ENCODE measurements around the gene FAM187B. TPM values are rescaled to one million over a fixed set of nuclear protein-coding genes. Genes with fewer than 3 reads are reported as not detected.

FAM187B gene
- total RNA-seq, 2 donors from 2014 or later = not detected

- H3K9me3 ChIP-seq = no peaks in the 10 kb centered on the region
- DNase-seq (no peak), ATAC-seq (no peak)
- TF ChIP-seq POLR2A (IDR thresholded peaks at IDR 0.05) = no peak
- TF ChIP-seq, protein P1, sequence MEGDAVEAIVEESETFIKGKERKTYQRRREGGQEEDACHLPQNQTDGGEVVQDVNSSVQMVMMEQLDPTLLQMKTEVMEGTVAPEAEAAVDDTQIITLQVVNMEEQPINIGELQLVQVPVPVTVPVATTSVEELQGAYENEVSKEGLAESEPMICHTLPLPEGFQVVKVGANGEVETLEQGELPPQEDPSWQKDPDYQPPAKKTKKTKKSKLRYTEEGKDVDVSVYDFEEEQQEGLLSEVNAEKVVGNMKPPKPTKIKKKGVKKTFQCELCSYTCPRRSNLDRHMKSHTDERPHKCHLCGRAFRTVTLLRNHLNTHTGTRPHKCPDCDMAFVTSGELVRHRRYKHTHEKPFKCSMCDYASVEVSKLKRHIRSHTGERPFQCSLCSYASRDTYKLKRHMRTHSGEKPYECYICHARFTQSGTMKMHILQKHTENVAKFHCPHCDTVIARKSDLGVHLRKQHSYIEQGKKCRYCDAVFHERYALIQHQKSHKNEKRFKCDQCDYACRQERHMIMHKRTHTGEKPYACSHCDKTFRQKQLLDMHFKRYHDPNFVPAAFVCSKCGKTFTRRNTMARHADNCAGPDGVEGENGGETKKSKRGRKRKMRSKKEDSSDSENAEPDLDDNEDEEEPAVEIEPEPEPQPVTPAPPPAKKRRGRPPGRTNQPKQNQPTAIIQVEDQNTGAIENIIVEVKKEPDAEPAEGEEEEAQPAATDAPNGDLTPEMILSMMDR (IDR thresholded peaks at IDR 0.05) = no peak
- WGBS, 2 donors = 60 to 73% methylated on average over 9 of the region's 9 CpGs
- intact Hi-C loops (cut with DNase I) = no loop called here
- no peaks in the 10 kb centered on the region for H3K36me3 ChIP-seq (replicated peaks in 1 of 2; ENCODE audit: insufficient read depth in 1 of 2, low read depth in 2 of 2)
- H3K4me1 ChIP-seq = no peaks in the 10 kb centered on the region
- H3K27me3 ChIP-seq = no peaks in the 10 kb centered on the region
- H3K4me3 ChIP-seq = no peak overlapping the region
- no peak overlapping the region for H3K27ac ChIP-seq
These were observed 34.2 kb downstream of the FAM187B start for GRCh38 chr19:35194012-35194984.

DNA sequence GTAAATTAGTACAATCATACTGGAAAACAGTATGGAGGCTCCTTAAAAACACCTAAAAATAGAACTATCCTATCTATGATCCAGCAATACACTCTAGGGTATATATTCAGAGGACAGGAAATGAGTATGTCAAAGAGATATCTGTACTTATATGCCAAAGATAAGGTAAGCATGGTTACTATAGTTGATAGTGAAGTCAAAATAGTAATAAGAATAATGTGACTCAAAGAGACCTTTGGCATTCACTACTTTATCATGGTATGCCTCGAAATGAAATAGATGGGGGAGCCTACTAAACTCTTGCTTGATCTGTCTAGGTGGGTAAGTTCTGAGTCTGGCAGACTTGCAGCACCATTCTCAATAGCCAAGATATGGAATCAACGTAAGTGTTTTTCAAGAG is 43.7 kb downstream of the FAM187B start:
- H3K4me1 ChIP-seq = no peaks in the 10 kb centered on the region
- H3K27ac ChIP-seq = no peak overlapping the region
- WGBS, 2 donors = 62 to 65% methylated on average over 2 of the region's 2 CpGs
- no peaks in the 10 kb centered on the region for H3K9me3 ChIP-seq
- H3K27me3 ChIP-seq = no peaks in the 10 kb centered on the region
- H3K4me3 ChIP-seq = no peak overlapping the region
- ATAC-seq (no peak), DNase-seq (no peak)
- TF ChIP-seq POLR2A (IDR thresholded peaks at IDR 0.05) = no peak
- TF ChIP-seq, protein P1 (IDR thresholded peaks at IDR 0.05) = no peak
- H3K36me3 ChIP-seq (replicated peaks in 1 of 2; ENCODE audit: insufficient read depth in 1 of 2, low read depth in 2 of 2) = no peaks in the 10 kb centered on the region
- intact Hi-C loops (cut with DNase I) = no loop called here

DNA sequence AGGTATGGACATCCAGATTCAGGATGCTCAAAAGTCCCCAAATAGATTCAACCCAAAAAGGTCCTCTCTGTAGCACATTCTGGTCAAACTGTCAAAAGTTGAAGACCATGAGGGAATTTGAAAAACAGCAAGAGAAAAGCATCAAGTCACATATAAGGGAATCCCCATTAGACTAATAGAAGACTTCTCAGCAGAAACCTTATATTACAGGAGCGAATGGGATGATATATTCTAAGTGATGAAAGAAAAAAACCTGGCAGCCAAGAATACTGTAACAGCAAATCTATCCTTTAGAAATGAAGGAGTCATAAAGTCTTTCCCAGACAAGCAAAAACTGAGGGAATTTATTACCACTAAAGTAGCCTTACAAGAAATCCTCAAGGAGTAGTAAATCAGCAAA is 44.3 kb downstream of the FAM187B start:
- 74 to 82% methylated on average over 1 of the region's 1 CpG for WGBS, 2 donors
- H3K36me3 ChIP-seq (replicated peaks in 1 of 2; ENCODE audit: insufficient read depth in 1 of 2, low read depth in 2 of 2) = no peaks in the 10 kb centered on the region
- TF ChIP-seq POLR2A (IDR thresholded peaks at IDR 0.05) = no peak
- TF ChIP-seq, protein P1 (IDR thresholded peaks at IDR 0.05) = no peak
- H3K27me3 ChIP-seq = no peaks in the 10 kb centered on the region
- H3K4me3 ChIP-seq = no peak overlapping the region
- intact Hi-C loops (cut with DNase I) = no loop called here
- ATAC-seq = no peak
- H3K4me1 ChIP-seq = no peaks in the 10 kb centered on the region
- no peak for DNase-seq
- H3K27ac ChIP-seq = no peak overlapping the region
- H3K9me3 ChIP-seq = no peaks in the 10 kb centered on the region

- 87 to 100% methylated on average over 1 of the region's 1 CpG for WGBS, 2 donors
- intact Hi-C loops (cut with DNase I) = no loop called here
- ATAC-seq = no peak
- TF ChIP-seq POLR2A (IDR thresholded peaks at IDR 0.05) = no peak
- TF ChIP-seq, protein P1 (IDR thresholded peaks at IDR 0.05) = no peak
- Histone ChIP-seq H3K36me3 (replicated peaks in 1 of 2; ENCODE audit: insufficient read depth in 1 of 2, low read depth in 2 of 2) (no peaks in the 10 kb centered on the region), H3K27ac (no peak overlapping the region), H3K4me1 (no peaks in the 10 kb centered on the region), H3K27me3 (peaks cover 0 to 5% of the 10 kb centered on the region in 2 donors), H3K4me3 (no peak overlapping the region), H3K9me3 (no peaks in the 10 kb centered on the region)
- no peak for DNase-seq
These were observed 47.2 kb downstream of the FAM187B start for GRCh38 chr19:35181387-35181786.
